Measurements from ENCODE around the gene SPEM3. TPM values are rescaled to one million over a fixed set of nuclear protein-coding genes. Genes with fewer than 3 reads are reported as not detected.
A peak's percentile ranks its signal among the peaks of the same experiment; 100 is the strongest.

Gene SPEM3
- total RNA-seq: not detected

DNA sequence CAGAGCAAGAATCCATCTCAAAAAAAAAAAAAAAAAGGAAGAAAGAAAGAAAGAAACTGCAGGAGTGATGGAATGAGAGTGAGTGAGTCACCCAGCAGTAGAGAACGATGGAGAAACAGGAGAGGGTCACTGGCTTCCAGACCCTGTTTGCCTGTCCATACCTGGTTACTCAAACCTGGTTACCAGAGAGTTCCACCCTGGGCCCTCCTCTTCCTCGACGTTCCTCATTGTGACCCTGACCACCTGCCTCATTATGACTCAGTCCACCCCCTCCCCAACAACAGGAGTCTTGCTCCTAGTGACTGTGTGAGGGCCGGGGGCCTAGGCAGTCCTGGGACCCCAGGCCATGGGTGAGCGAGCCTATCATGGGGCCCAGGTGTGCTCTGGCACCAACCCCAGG lies at the start of gene SPEM3:
Gene SPEM3, plus strand, starts transcription at position 301 of the 400 bp plus-strand sequence. Its CDS starts 46 bp downstream, at position 347.
- H3K27ac Mint-ChIP-seq: no peak within 1 kb of the TSS
- H3K36me3 Mint-ChIP-seq (ENCODE audit: low read depth): no peaks in the 10 kb centered on the region
- H3K27me3 Mint-ChIP-seq: no peaks in the 10 kb centered on the region
- no peaks in the 10 kb centered on the region for H3K9me3 Mint-ChIP-seq
- DNase-seq: no peak
- ChIA-PET CTCF (interaction anchor here (0.7 to 1.7 kb wide), 2 partner anchors 15 to 435 kb away, joined by 3 to 4 read pairs; no protein-coding TSS in a partner anchor), POLR2A (no interaction called here)
- H3K4me3 Mint-ChIP-seq: no peak within 1 kb of the TSS
- no peaks in the 10 kb centered on the region for H3K4me1 Mint-ChIP-seq

DNA sequence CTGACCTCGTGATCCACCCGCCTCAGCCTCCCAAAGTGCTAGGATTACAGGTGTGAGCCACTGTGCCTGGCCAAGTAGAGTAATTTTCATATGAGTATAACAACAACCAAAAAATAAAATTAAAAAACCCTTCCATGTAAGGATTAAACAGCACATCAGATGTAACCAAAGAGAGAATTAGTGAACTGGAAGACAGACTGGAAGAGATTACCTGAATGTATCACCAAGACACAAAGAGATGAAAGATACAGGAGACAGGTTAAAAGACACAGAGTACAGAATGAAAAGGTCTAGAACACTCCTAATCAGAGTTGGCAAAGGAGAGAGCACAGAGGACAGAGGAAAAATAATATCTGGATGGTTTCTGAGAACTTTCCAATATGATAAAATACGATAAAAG lies 49.5 kb upstream of the SPEM3 start:
- Mint-ChIP-seq H3K27ac (no peak overlapping the region), H3K4me1 (peaks cover 15% of the 10 kb centered on the region), H3K27me3 (peaks cover 41% of the 10 kb centered on the region), H3K36me3 (ENCODE audit: low read depth) (peaks cover 3% of the 10 kb centered on the region), H3K4me3 (no peak overlapping the region), H3K9me3 (peaks cover 4% of the 10 kb centered on the region)
- POLR2A ChIA-PET: no interaction called here
- no peak for DNase-seq
- CTCF ChIA-PET: no interaction called here

DNA sequence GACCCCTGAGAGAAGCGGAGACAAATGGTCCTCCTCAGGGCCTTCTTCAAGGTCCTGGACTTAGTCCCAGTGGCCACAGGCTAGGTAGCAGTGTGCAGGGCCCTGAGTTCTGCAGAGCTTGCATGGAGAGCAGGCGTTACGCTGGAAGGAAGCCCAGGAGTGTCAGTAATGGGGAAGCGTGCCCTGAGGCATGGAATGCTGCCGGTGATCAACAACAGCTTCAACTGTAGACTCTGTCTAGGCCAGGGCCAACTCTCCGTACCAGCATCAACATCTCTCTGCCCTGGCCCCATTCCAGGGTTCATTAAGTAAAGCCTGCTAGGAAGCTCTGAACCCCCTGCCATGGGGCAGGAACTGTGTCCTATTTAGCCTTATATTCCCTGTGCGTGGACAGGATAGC lies 48.3 kb upstream of the SPEM3 start:
- Mint-ChIP-seq H3K36me3 (ENCODE audit: low read depth) (peaks cover 3% of the 10 kb centered on the region), H3K4me3 (no peak overlapping the region), H3K4me1 (peaks cover 21% of the 10 kb centered on the region), H3K9me3 (peaks cover 4% of the 10 kb centered on the region), H3K27ac (no peak overlapping the region), H3K27me3 (peaks cover 41% of the 10 kb centered on the region)
- no peak for DNase-seq
- CTCF ChIA-PET: interaction anchor here (0.6 to 2.8 kb wide), 2 partner anchors 14 to 25 kb away, joined by 3 to 17 read pairs; partner anchors contain the start of gene TMEM95
- POLR2A ChIA-PET: no interaction called here

DNA sequence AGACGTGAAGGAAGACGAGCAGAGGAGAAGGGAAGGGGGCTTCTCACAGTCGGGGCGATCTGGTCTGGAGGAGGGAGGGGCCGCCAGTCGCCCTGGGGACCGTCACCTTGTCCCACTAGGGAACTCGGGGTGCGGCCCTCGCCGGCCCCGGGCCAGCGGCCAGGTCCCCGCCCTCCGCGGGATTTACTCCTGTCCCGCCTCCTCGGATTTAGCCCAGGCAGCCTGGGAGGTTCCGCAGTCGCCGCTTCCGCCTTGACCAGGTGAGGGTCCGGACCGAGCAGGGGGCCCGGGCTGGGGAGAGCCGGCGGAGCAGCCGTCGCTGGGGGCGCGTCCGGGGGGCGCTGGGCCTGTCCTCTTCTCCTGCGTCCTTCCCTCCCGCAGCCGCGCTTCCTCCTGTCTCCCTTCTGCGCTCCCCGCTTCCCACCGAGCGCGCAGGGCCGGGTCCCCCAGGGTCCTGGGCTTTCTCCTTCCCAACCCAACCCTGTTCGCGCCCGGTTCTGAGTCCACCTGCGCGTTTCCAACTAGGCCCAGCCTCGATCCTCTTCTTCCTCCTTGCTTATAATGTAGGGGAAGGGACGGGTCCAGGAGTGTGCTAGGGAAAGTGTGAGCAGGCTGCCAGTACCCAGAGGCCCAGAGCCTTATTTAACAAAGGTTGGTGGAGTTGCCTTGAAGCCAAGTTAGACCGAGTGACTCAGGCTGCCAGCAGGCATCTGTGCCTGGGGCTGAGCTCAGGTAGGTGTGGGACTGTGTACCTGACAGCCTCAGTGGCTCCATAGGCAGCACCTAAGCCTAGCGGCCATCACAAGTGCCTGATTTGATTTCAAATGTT lies 47.6 kb upstream of the SPEM3 start, which contains the start of gene TNK1:
Gene TNK1, plus strand, starts transcription at position 235 of the 829 bp plus-strand sequence. CDS start 1,838 bp downstream, outside the sequence.
- peaks cover 41% of the 10 kb centered on the region for H3K27me3 Mint-ChIP-seq
- POLR2A ChIA-PET: interaction anchor here (0.6 kb wide), 1 partner anchor 163 kb away, joined by 3 read pairs; no protein-coding TSS in a partner anchor
- H3K27ac Mint-ChIP-seq: no peak within 1 kb of the TSS
- peaks cover 24% of the 10 kb centered on the region for H3K4me1 Mint-ChIP-seq
- DNase-seq: no peak
- CTCF ChIA-PET: interaction anchor here (0.6 to 2.8 kb wide), 6 partner anchors 14 to 86 kb away, joined by 3 to 17 read pairs (median 4); partner anchors contain the start of genes PLSCR3, TMEM102 and TMEM95
- peaks cover 3% of the 10 kb centered on the region for H3K36me3 Mint-ChIP-seq (ENCODE audit: low read depth)
- no peak within 1 kb of the TSS for H3K4me3 Mint-ChIP-seq
- H3K9me3 Mint-ChIP-seq: peaks cover 4% of the 10 kb centered on the region

DNA sequence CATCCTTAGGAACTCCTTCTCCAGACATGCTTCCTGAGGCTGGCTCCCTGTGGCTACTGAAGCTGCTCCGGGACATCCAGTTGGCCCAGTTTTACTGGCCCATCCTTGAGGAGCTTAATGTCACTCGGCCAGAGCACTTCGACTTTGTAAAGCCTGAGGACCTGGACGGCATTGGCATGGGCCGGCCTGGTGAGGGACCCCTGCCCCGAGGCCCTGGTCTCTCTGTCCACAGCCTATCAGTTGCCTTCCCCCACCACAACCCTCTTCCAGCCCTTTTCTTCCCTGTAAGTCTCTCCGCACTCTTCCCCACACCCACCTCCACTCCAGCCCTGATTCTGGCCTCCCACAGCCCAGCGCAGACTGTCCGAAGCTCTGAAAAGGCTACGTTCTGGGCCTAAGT lies 45.8 kb upstream of the SPEM3 start:
- no peak overlapping the region for H3K27ac Mint-ChIP-seq
- POLR2A ChIA-PET: no interaction called here
- H3K36me3 Mint-ChIP-seq (ENCODE audit: low read depth): peaks cover 3% of the 10 kb centered on the region
- H3K4me1 Mint-ChIP-seq: peaks cover 24% of the 10 kb centered on the region
- H3K9me3 Mint-ChIP-seq: peaks cover 4% of the 10 kb centered on the region
- H3K27me3 Mint-ChIP-seq: peaks cover 33% of the 10 kb centered on the region
- CTCF ChIA-PET: interaction anchor here (1.6 kb wide), 1 partner anchor 178 kb away, joined by 7 read pairs; no protein-coding TSS in a partner anchor
- H3K4me3 Mint-ChIP-seq: no peak overlapping the region
- no peak for DNase-seq

DNA sequence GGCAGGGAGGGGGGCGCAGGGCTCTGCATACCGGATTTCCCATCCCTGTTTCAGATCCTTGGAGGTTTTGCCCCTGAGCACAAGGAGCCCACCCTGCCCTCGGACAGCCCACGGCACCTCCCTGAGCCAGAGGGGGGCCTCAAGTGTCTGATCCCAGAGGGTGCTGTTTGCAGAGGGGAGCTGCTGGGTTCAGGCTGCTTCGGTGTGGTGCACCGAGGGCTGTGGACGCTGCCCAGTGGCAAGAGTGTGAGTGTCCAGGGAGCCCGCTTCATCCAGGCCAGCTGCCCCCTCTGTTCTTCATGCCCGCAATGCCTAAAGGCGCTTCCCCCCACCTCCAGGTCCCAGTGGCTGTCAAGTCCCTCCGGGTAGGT lies 45.3 kb upstream of the SPEM3 start:
- CTCF ChIA-PET: interaction anchor here (1.5 kb wide), 1 partner anchor 177 kb away, joined by 3 read pairs; no protein-coding TSS in a partner anchor
- peaks cover 4% of the 10 kb centered on the region for H3K9me3 Mint-ChIP-seq
- peaks cover 3% of the 10 kb centered on the region for H3K36me3 Mint-ChIP-seq (ENCODE audit: low read depth)
- H3K4me3 Mint-ChIP-seq: no peak overlapping the region
- no peak overlapping the region for H3K27ac Mint-ChIP-seq
- peaks cover 33% of the 10 kb centered on the region for H3K27me3 Mint-ChIP-seq
- peaks cover 24% of the 10 kb centered on the region for H3K4me1 Mint-ChIP-seq
- no peak for DNase-seq
- POLR2A ChIA-PET: no interaction called here

DNA sequence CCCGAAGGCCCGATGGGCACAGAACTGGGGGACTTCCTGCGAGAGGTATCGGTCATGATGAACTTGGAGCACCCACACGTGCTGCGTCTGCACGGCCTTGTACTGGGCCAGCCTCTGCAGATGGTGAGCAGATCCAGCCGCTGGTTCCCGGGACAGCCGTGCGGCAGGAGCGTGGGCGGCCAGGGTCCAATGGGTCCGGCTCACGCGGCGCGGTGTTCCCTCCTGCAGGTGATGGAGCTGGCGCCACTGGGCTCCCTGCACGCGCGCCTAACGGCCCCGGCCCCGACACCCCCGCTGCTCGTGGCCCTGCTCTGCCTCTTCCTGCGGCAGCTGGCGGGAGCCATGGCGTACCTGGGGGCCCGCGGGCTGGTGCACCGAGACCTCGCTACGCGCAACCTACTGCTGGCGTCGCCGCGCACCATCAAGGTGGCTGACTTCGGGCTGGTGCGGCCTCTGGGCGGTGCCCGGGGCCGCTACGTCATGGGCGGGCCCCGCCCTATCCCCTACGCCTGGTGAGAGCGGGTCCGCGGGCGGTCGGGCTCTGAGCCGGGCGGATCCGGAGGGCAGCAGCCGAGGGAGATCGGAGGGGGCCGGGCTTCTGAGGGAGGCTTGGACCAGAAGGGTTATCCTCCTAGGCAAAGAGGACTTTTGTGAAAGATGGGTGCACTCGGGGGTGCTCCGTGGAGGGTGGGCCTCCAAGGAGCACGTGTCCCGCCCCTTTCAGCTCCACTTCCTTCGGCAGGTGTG lies 44.7 kb upstream of the SPEM3 start:
- Mint-ChIP-seq H3K4me3 (peak overlapping the region; percentile 73), H3K4me1 (peaks cover 24% of the 10 kb centered on the region), H3K27me3 (peaks cover 33% of the 10 kb centered on the region), H3K36me3 (ENCODE audit: low read depth) (peaks cover 4% of the 10 kb centered on the region), H3K9me3 (peaks cover 4% of the 10 kb centered on the region), H3K27ac (peak overlapping the region; percentile 83)
- ChIA-PET CTCF (interaction anchor here (0.7 to 1.5 kb wide), 3 partner anchors 18 to 176 kb away, joined by 3 read pairs; no protein-coding TSS in a partner anchor), POLR2A (no interaction called here)
- peak; percentile 82 for DNase-seq

DNA sequence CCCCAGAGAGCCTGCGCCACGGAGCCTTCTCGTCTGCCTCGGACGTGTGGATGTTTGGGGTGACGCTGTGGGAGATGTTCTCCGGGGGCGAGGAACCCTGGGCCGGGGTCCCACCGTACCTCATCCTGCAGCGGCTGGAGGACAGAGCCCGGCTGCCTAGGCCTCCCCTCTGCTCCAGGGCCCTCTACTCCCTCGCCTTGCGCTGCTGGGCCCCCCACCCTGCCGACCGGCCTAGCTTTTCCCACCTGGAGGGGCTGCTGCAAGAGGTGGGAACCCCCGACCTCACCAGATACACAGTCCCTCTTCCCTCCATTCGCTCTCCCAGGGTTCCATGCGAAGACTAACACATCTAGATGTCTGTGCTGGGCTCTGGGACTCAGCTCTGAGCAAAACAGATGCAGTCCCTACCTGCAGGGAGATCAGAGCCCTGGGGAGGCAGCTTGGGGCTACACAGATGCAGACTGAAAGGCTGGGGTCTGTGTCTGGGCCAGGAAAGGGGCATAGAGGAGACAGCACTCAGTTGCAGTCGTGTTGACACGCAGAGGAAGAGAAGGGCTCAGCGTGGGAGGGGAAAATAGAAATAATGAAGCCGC lies 44.1 kb upstream of the SPEM3 start:
- H3K27ac Mint-ChIP-seq: peak overlapping the region; percentile 83
- peaks cover 27% of the 10 kb centered on the region for H3K27me3 Mint-ChIP-seq
- peaks cover 24% of the 10 kb centered on the region for H3K4me1 Mint-ChIP-seq
- ChIA-PET CTCF (interaction anchor here (0.7 to 1.5 kb wide), 6 partner anchors 14 to 304 kb away, joined by 3 read pairs; partner anchors contain the start of gene TMEM256), POLR2A (no interaction called here)
- peaks cover 8% of the 10 kb centered on the region for H3K36me3 Mint-ChIP-seq (ENCODE audit: low read depth)
- DNase-seq: no peak
- H3K9me3 Mint-ChIP-seq: no peaks in the 10 kb centered on the region
- peak overlapping the region; percentile 73 for H3K4me3 Mint-ChIP-seq

DNA sequence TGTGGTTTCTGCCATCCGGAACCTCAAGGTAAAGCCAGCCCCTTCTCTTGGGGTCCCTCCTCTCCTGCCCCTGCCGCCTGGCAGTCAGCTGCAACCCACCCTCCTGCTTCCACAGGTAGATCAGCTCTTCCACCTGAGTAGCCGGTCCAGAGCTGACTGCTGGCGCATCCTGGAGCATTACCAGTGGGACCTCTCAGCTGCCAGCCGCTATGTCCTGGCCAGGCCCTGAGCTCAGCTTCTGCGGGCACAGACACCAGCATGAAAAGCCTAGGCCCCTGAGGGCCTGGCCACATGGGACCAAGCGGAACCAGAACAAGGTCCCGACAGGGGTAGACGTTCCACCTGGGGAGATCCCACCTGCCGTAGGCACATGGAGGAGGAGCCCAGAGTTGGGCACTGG lies 39.8 kb upstream of the SPEM3 start:
- Mint-ChIP-seq H3K27me3 (no peaks in the 10 kb centered on the region), H3K9me3 (no peaks in the 10 kb centered on the region), H3K4me1 (peaks cover 34% of the 10 kb centered on the region), H3K27ac (no peak overlapping the region), H3K4me3 (no peak overlapping the region), H3K36me3 (ENCODE audit: low read depth) (peaks cover 37% of the 10 kb centered on the region)
- CTCF ChIA-PET: interaction anchor here (1.0 to 1.6 kb wide), 5 partner anchors 9 to 99 kb away, joined by 3 to 8 read pairs (median 5); partner anchors contain the start of gene TMEM95
- DNase-seq: no peak
- POLR2A ChIA-PET: no interaction called here

DNA sequence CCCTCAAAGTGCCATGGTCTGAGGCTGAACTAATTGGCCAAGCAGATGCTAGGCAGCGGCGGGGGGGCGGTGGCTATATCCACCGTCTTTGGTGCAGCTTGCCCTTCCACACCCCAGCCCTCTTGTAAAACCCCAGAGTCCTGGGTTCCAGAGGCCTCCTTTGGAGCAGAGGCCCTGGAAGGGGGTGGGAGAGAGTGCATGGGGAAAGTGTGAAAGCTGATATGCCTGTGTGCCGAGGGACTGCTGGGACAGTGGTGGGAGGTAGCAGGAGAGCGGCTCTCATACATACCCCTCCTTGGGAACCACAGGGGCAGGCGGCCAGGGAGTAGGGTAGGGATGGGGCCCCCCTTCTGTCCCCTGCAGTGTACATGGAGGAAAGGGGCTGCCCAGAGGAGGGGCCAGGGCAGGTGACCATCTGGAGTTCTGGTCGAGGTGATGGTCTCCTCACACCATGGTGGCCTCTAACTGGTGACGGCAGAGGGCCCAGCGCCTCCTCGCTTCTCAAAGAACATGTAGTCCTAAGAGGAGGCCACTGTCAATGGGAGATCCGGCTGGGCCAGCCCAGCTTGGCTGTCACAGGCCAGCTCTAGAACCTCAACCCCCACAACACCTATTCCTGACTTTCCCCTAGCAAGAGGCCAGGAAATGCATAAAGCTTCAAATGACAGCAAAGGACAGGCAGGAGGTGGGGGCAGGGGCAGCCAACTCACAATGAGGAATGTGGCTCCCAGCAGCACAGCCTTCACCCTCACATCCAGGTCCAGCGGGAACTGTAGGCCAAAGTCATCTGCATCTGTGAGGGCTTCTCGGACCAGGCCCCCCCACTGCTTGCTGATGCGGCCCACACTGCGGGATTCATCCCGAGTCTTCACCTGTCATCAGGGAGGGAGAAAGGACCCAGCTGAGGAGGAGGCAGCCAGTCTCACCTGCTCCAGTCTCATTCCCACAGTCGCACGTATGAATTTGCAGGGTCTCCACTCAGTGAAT lies 38.4 kb upstream of the SPEM3 start:
- Mint-ChIP-seq H3K9me3 (no peaks in the 10 kb centered on the region), H3K4me3 (no peak overlapping the region)
- POLR2A ChIA-PET: no interaction called here

DNA sequence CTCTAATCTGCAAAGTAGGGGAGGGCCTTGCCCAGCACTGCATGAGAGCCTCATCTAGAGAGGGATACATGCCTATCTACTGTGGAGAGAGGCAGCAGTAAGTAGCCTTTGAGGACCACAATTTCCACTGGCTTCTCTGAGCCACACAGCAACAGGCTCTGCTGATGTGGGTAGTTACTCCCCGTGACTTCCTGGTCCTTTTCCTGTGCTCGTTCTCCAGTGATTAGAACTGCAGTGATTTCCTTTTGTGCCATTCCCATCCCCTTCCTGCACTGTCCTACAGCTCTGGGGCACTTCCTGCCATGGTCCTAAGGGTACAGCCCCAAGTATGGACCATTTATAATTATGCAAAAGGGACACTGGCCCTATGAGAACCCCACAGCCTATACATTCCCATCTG lies 37.4 kb upstream of the SPEM3 start:
- H3K4me3 Mint-ChIP-seq: peak overlapping the region; percentile 74
- peaks cover 34% of the 10 kb centered on the region for H3K4me1 Mint-ChIP-seq
- DNase-seq: no peak
- CTCF ChIA-PET: no interaction called here
- POLR2A ChIA-PET: no interaction called here
- peak overlapping the region; percentile 26 for H3K27ac Mint-ChIP-seq
- peaks cover 39% of the 10 kb centered on the region for H3K36me3 Mint-ChIP-seq (ENCODE audit: low read depth)
- H3K9me3 Mint-ChIP-seq: no peaks in the 10 kb centered on the region
- no peaks in the 10 kb centered on the region for H3K27me3 Mint-ChIP-seq

More for the DNA sequence above, 38.4 kb upstream of the SPEM3 start:
- H3K27ac Mint-ChIP-seq: no peak overlapping the region
- peaks cover 39% of the 10 kb centered on the region for H3K36me3 Mint-ChIP-seq (ENCODE audit: low read depth)
- peaks cover 33% of the 10 kb centered on the region for H3K4me1 Mint-ChIP-seq
- CTCF ChIA-PET: interaction anchor here (1.1 kb wide), 1 partner anchor 11 kb away, joined by 3 read pairs; no protein-coding TSS in a partner anchor
- no peaks in the 10 kb centered on the region for H3K27me3 Mint-ChIP-seq
- no peak for DNase-seq

Data from activated CD4-positive, alpha-beta T cell treated with anti-CD3 and anti-CD28 coated beads, Interleukin-2, amount 10 ng/mL, durations not matched to agents 7 days and 5 days (primary cell).